ENCODE measurements around the gene OR9G4.

The OR9G4 gene

GRCh38 chr11:56700914-56701485 lies 47.5 kb downstream of the OR9G4 start:
- no peak for TF ChIP-seq GATA2 (IDR thresholded peaks at IDR 0.05; ENCODE audit: low read depth, low read length)
- TF ChIP-seq GATA3 (IDR thresholded peaks at IDR 0.05; ENCODE audit: low read depth, low read length): no peak

GRCh38 chr11:56700242-56700913 lies 48.1 kb downstream of the OR9G4 start:
- TF ChIP-seq GATA2 (IDR thresholded peaks at IDR 0.05; ENCODE audit: low read depth, low read length) (no peak), GATA3 (IDR thresholded peaks at IDR 0.05; ENCODE audit: low read depth, low read length) (no peak)

GRCh38 chr11:56698795-56699194 lies 49.7 kb downstream of the OR9G4 start, which contains the start of gene OR9G1:
Gene OR9G1 (plus strand): TSS chr11:56699095. CDS start chr11:56700388, 1,293 bp downstream.
- TF ChIP-seq GATA3 (IDR thresholded peaks at IDR 0.05; ENCODE audit: low read depth, low read length): no peak
- TF ChIP-seq GATA2 (IDR thresholded peaks at IDR 0.05; ENCODE audit: low read depth, low read length): no peak

- TF ChIP-seq GATA2 (IDR thresholded peaks at IDR 0.05; ENCODE audit: low read depth, low read length): no peak
- no peak for TF ChIP-seq GATA3 (IDR thresholded peaks at IDR 0.05; ENCODE audit: low read depth, low read length)
Observed at GRCh38 chr11:56693428-56693827, 55.1 kb downstream of the OR9G4 start.

Measured in SH-SY5Y (cell line).